WERI-Rb-1 (cell line): ENCODE results near the gene CNOT3.
A peak's percentile ranks its signal among the peaks of the same experiment; 100 is the strongest.
"Not testable (repeated sequence)": the region's sequence is repeated elsewhere in the genome, so short reads cannot be mapped to it uniquely, and the experiment has no call there.

Experiments
- DNase-seq: peaks from one replicate; pipeline ENCODE4 v3.0.0-alpha.2; 2020
- H3K27ac ChIP-seq: fragments of 250-450 bp; sonication (Bioruptor Pico); 2 replicates; pipeline ENCODE4 v1.5.1; 2020; ENCODE audit warnings: mild to moderate bottlenecking, moderate library complexity
- H3K27me3 ChIP-seq: fragments of 250-450 bp; sonication (Bioruptor Pico); 2 replicates; pipeline ENCODE4 v1.5.1; 2021; ENCODE audit warnings: mild to moderate bottlenecking, low read depth, moderate library complexity; ENCODE audit not compliant: insufficient read depth, severe bottlenecking
- H3K36me3 ChIP-seq: fragments of 250-450 bp; sonication (Bioruptor Pico); 2 replicates; pipeline ENCODE4 v1.5.1; 2020; ENCODE audit warnings: mild to moderate bottlenecking, moderate library complexity
- H3K4me3 ChIP-seq: 2 replicates; pipeline ENCODE4 v1.5.1; 2011; ENCODE audit warnings: low read depth, mild to moderate bottlenecking, control low read depth, low read length
- H3K9me3 ChIP-seq: fragments of 250-450 bp; sonication (Bioruptor Pico); 2 replicates; pipeline ENCODE4 v1.5.1; 2021; ENCODE audit warnings: mild to moderate bottlenecking, moderate library complexity; ENCODE audit not compliant: severe bottlenecking
- TF ChIP-seq, protein P1 (sequence below): IDR thresholded peaks from 2 replicates; pipeline ENCODE4 v1.5.1; 2011; ENCODE audit warnings: low read depth, mild to moderate bottlenecking, control low read depth, inconsistent platforms, low read length

The CNOT3 gene

DNA sequence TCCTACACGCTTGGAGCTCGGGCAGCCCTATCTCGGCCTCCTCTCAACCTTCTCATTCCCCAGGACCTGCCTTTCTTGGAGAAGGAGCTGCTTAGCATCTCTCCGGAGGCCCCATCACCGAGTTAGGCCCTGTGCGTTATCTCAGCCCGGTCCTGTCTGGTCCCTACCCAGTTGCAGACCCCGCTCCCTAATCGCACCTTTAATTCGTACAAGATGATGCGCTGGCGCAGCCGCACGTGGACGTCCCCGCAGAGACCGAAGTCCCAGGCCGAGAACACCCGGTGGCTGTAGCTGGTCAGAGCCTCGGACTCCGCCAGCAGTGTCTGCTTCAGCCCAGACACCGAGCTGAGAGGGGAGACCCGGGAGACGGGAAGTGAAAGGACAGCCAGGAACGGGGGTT, 27.7 kb downstream of the CNOT3 start:
- Histone ChIP-seq H3K27me3 (no peaks in the 10 kb centered on the region), H3K9me3 (no peaks in the 10 kb centered on the region), H3K27ac (no peak overlapping the region), H3K4me3 (no peak overlapping the region), H3K36me3 (no peaks in the 10 kb centered on the region)
- TF ChIP-seq, protein P1, sequence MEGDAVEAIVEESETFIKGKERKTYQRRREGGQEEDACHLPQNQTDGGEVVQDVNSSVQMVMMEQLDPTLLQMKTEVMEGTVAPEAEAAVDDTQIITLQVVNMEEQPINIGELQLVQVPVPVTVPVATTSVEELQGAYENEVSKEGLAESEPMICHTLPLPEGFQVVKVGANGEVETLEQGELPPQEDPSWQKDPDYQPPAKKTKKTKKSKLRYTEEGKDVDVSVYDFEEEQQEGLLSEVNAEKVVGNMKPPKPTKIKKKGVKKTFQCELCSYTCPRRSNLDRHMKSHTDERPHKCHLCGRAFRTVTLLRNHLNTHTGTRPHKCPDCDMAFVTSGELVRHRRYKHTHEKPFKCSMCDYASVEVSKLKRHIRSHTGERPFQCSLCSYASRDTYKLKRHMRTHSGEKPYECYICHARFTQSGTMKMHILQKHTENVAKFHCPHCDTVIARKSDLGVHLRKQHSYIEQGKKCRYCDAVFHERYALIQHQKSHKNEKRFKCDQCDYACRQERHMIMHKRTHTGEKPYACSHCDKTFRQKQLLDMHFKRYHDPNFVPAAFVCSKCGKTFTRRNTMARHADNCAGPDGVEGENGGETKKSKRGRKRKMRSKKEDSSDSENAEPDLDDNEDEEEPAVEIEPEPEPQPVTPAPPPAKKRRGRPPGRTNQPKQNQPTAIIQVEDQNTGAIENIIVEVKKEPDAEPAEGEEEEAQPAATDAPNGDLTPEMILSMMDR = no peak
- DNase-seq = no peak

DNA sequence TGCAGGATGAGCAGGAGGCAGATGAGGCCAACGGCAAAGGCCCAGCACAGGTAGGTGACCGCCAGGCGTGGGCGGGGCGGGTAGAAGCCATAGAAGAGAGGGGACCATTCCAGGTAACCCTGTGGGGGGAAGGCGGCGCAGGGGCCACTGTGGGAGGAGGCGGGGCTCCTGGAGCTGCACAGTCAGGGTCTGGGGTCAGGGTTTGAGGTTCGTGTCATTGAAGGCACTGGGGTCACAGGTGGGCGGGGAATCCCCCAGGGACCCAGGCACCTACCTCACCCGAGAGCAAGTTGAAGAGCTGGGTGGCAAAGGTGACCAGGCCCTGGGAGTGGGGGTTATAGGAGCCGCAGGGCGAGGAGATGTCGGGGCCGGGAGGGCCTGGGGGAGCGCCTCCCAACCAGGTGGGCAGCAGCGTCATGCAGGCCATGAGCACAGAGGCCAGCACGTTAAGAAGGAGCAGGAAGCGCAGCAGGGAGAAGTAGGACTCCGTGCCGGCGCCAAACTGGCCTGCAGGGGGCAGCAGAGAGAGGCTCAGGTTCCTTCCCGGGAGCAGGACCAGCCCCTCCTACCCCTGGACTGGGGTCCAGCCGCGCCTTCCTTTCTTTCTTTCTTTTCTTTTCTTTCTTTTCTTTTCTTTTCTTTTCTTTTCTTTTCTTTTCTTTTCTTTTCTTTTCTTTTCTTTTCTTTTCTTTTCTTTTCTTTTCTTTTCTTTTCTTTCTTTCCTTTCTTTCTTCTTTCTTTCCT, 30.8 kb downstream of the CNOT3 start:
- peak; percentile 93 for DNase-seq
- no peaks in the 10 kb centered on the region for H3K27me3 ChIP-seq
- no peaks in the 10 kb centered on the region for H3K9me3 ChIP-seq
- no peak overlapping the region for H3K4me3 ChIP-seq
- no peak overlapping the region for H3K27ac ChIP-seq
- H3K36me3 ChIP-seq = no peaks in the 10 kb centered on the region
- TF ChIP-seq, protein P1 = peak; percentile 89

DNA sequence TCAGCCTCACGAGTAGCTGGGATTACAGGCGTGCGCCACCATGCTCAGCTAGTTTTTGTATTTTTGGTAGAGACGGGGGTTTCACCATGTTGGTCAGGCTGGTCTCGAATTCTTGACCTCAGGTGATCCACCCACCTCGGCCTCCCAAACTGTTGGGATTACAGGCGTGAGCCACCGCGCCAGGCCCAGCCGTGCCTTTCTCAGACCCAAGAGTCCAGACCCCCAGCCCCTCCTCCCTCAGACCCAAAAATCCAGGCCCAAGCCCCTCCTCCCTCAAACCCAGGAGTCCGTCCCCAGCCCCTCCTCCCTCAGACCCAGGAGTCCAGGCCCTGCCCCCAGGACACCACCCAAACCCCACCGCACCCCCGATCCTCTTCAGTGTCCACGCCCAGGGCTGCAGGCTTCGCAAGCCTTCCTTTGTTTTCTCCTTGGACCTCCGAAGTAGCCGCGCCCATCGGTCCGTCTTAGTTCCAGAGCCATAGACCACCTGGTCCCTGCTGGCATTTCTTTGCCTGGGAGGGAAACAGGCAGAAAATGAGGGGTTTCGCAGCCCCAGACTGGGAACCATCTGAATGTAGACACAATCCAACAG, 31.7 kb downstream of the CNOT3 start:
- Histone ChIP-seq H3K9me3 (no peaks in the 10 kb centered on the region), H3K27me3 (no peaks in the 10 kb centered on the region), H3K4me3 (no peak overlapping the region), H3K36me3 (no peaks in the 10 kb centered on the region), H3K27ac (no peak overlapping the region)
- DNase-seq = no peak
- TF ChIP-seq, protein P1 = no peak

DNA sequence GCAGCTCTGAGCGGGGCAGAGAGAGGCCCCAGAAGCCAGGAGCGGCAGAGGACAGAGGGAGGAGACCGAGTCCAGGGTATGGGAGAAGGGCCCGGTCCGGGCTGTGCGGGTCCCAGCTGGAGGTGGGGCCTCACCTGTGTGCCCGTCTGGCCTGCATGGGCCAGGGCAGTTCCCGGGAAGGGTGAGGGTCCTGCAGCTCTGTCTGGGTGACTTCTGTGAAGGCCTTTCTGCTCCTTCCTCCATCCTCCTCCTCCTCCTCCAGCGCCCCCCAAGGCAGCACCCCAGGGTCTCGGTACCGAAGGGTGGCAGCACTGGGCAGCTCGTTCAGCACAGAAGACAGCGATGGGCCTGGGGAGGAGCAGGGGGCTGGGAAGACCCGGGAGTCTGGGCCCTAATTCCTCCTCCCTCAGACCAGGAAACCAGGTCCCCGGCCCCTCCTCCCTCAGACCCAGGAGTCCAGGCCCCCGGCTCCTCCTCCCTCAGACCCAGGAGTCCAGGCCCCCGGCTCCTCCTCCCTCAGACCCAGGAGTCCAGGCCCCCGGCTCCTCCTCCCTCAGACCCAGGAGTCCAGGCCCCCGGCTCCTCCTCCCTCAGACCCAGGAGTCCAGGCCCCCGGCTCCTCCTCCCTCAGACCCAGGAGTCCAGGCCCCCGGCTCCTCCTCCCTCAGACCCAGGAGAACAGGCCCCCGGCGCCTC, 34.3 kb downstream of the CNOT3 start:
- H3K4me3 ChIP-seq, H3K27ac ChIP-seq, H3K9me3 ChIP-seq, H3K36me3 ChIP-seq, H3K27me3 ChIP-seq, DNase-seq: not testable (repeated sequence)

DNA sequence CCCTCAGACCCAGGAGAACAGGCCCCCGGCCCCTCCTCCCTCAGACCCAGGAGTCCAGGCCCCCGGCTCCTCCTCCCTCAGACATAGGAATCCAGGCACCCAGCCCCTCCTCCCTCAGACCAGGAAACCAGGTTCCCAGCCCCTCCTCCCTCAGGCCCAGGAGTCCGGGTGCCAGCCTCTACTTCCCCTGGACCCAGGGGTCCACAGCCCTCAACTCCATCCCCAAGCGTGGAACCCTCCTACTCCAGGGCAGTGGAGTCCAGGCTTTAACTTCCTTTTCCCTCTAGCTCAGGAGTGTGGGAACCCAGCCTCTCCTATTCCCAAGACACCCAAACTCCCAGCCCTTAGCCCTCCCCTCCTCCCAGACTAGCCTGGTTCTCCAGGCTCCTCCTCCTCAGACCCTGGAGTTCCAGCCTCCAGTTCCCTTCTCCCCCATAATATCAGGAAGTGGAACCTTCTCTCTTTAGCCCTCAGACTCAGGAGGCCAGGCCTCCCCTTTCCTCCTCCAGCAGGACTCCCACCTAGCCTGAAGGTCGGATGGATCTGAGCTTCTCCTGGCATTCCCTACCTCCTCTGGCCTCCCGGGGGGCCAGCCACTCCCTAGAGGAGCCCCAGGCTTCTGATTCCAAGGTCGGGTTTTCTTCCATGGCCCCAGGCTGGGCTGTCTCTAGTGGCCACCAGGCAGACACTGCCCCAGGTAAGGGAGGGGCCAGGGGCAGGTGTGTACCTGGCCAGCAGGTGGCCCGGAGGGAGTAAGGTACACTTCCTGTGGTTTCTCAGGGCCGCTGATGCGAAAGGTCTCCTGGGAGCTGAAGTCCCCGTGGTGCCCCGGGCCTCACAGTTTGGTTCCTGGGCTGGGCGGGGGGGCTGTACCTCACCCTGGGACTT, 35.2 kb downstream of the CNOT3 start, which contains the start of gene TMC4:
TMC4 (minus strand) TSS at position 690 of the 888 bp plus-strand sequence; CDS start at position 647, 43 bp downstream.
- H3K27ac ChIP-seq = no peak within 1 kb of the TSS
- DNase-seq = peak; percentile 40

More for the DNA sequence above, 35.2 kb downstream of the CNOT3 start, which contains the start of gene TMC4:
- H3K9me3 ChIP-seq = no peaks in the 10 kb centered on the region
- H3K4me3 ChIP-seq = no peak within 1 kb of the TSS
- TF ChIP-seq, protein P1 = no peak
- peaks cover 7% of the 10 kb centered on the region for H3K36me3 ChIP-seq
- H3K27me3 ChIP-seq = no peaks in the 10 kb centered on the region
